ENCODE measurements around the gene SENP3.
A peak's percentile ranks its signal among the peaks of the same experiment; 100 is the strongest.

Gene SENP3

DNA sequence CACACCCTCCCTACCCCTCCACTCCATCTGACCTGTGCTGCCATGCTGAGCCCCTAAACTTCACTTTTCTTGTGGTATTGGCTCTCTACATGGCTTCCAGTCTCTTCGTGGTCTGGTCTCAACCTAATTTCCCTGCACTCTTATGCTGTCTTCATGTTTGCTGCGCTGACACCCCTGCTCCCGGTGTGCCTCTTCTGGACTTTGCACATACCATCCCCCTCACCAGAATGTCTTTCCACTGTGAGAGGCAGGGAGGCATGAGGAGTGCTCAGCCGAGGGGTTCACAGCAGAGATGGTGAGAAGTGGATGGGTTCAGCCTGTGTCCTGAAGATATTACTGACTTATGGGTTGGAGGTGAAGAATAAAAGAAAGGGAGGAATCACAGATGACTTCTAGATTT, 10.3 kb upstream of the SENP3 start:
- no peak overlapping the region for H3K27ac ChIP-seq
- H3K27me3 ChIP-seq = no peaks in the 10 kb centered on the region
- H3K4me1 ChIP-seq = peaks cover 0 to 18% (median 15%) of the 10 kb centered on the region in 4 donors
- H3K9me3 ChIP-seq = no peaks in the 10 kb centered on the region
- TF ChIP-seq, protein P1, sequence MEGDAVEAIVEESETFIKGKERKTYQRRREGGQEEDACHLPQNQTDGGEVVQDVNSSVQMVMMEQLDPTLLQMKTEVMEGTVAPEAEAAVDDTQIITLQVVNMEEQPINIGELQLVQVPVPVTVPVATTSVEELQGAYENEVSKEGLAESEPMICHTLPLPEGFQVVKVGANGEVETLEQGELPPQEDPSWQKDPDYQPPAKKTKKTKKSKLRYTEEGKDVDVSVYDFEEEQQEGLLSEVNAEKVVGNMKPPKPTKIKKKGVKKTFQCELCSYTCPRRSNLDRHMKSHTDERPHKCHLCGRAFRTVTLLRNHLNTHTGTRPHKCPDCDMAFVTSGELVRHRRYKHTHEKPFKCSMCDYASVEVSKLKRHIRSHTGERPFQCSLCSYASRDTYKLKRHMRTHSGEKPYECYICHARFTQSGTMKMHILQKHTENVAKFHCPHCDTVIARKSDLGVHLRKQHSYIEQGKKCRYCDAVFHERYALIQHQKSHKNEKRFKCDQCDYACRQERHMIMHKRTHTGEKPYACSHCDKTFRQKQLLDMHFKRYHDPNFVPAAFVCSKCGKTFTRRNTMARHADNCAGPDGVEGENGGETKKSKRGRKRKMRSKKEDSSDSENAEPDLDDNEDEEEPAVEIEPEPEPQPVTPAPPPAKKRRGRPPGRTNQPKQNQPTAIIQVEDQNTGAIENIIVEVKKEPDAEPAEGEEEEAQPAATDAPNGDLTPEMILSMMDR (IDR thresholded peaks at IDR 0.05) = no peak
- no peak for DNase-seq
- H3K36me3 ChIP-seq = peaks cover 3 to 24% (median 13%) of the 10 kb centered on the region in 3 donors
- no peak overlapping the region for H3K4me3 ChIP-seq
- intact Hi-C loops (cut with DNase I; ENCODE audit: low total_unique reads) = no loop called here

GRCh38 chr17:7552621-7553051, 9.1 kb upstream of the SENP3 start:
- peak in 1 of 2 donors; percentile 35 for DNase-seq
- Histone ChIP-seq H3K9me3 (no peaks in the 10 kb centered on the region), H3K27ac (no peak overlapping the region), H3K27me3 (no peaks in the 10 kb centered on the region), H3K4me3 (no peak overlapping the region), H3K4me1 (peaks cover 0 to 24% (median 21%) of the 10 kb centered on the region in 4 donors), H3K36me3 (peaks cover 3 to 24% (median 13%) of the 10 kb centered on the region in 3 donors)
- intact Hi-C loops (cut with DNase I; ENCODE audit: low total_unique reads) = no loop called here
- TF ChIP-seq, protein P1 (IDR thresholded peaks at IDR 0.05) = no peak

GRCh38 chr17:7553356-7553755, 8.4 kb upstream of the SENP3 start:
- TF ChIP-seq, protein P1 (IDR thresholded peaks at IDR 0.05) = no peak

DNA sequence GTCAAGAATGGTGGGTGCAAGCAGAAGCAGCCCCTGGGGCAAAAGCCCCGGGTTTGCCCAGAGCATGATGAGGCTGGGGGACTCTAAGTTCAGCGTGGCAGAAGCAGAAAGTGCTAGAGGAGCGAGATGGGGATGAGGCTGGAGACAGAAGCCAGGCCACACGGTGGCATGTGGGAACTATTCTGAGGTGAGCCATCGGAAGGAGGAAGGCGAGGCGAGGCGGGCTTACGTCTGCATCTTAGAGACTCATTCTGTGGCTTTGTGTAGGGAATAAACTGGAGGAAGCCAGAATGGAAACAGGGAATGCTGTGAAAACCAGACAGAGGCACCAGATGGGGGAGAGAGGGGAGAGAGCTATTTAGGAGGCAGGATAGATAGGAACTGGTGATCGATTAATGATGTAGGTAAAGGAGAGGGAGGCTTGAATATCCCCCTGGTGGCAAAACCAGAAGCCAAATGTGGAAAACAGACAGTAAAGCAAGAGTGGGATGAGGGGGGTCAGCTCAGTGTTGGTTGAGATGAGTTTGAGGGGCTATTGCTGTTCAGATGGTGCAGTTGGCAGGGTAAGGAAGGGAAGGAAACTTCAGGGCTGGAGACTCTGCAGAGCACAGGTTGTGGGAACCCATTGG, 6.3 kb upstream of the SENP3 start:
- intact Hi-C loops (cut with DNase I; ENCODE audit: low total_unique reads) = no loop called here
- Histone ChIP-seq H3K27ac (no peak overlapping the region), H3K36me3 (peaks cover 3 to 22% (median 13%) of the 10 kb centered on the region in 3 donors), H3K9me3 (no peaks in the 10 kb centered on the region), H3K4me1 (peaks cover 0 to 34% (median 33%) of the 10 kb centered on the region in 4 donors), H3K27me3 (no peaks in the 10 kb centered on the region), H3K4me3 (no peak overlapping the region)
- DNase-seq = no peak
- TF ChIP-seq, protein P1 (IDR thresholded peaks at IDR 0.05) = no peak

More at GRCh38 chr17:7553356-7553755, 8.4 kb upstream of the SENP3 start:
- H3K9me3 ChIP-seq = no peaks in the 10 kb centered on the region
- H3K4me1 ChIP-seq = peaks cover 0 to 26% (median 23%) of the 10 kb centered on the region in 4 donors
- no peak for DNase-seq
- H3K27me3 ChIP-seq = no peaks in the 10 kb centered on the region
- intact Hi-C loops (cut with DNase I; ENCODE audit: low total_unique reads) = no loop called here
- H3K4me3 ChIP-seq = no peak overlapping the region
- no peak overlapping the region for H3K27ac ChIP-seq
- H3K36me3 ChIP-seq = peaks cover 3 to 24% (median 13%) of the 10 kb centered on the region in 3 donors

- intact Hi-C loops (cut with DNase I; ENCODE audit: low total_unique reads) = no loop called here
- Histone ChIP-seq H3K4me3 (no peak overlapping the region), H3K4me1 (peaks cover 0 to 42% (median 40%) of the 10 kb centered on the region in 4 donors)
Observed at GRCh38 chr17:7556627-7557026, 5.1 kb upstream of the SENP3 start.

More at GRCh38 chr17:7556627-7557026, 5.1 kb upstream of the SENP3 start:
- peak overlapping the region; percentile 95 to 96 for H3K27ac ChIP-seq
- no peaks in the 10 kb centered on the region for H3K9me3 ChIP-seq
- H3K27me3 ChIP-seq = no peaks in the 10 kb centered on the region
- TF ChIP-seq, protein P1 (IDR thresholded peaks at IDR 0.05) = no peak
- no peak for DNase-seq
- H3K36me3 ChIP-seq = peaks cover 0 to 10% (median 6%) of the 10 kb centered on the region in 3 donors

Data from tibial artery (tissue), 4 donors.